WTC11 (cell line): ENCODE measurements around the gene TRRAP. TPM values are rescaled to one million over a fixed set of nuclear protein-coding genes. Genes with fewer than 3 reads are reported as not detected.

Experiments used
- ATAC-seq: fragments of 200-7000 bp; cut with Tn5 transposase; 2 replicates; pipeline ENCODE4 v1.10.0; 2021; ENCODE audit warnings: mild to moderate bottlenecking, moderate library complexity
- CTCF ChIA-PET: fragments of 300-600 bp; sonication (Branson Sonifier 250); formaldehyde crosslinking; loops from one replicate; lab custom pipeline; 2021; ENCODE audit warnings: antibody characterized with exemption; lab: Charles Lee
- POLR2A ChIA-PET: fragments of 350-600 bp; sonication (Branson Sonifier 250); formaldehyde crosslinking; loops from one replicate; lab custom pipeline; 2021; ENCODE audit warnings: antibody characterized with exemption; lab: Charles Lee
- DNase-seq: peaks from one replicate; pipeline ENCODE4 v3.0.0; 2021; ENCODE audit warnings: low spot score
- H3K27ac Mint-ChIP-seq: 2 replicates; pipeline ENCODE4 v1.8.0; 2021; ENCODE audit warnings: mixed read lengths
- H3K27me3 Mint-ChIP-seq: 2 replicates; pipeline ENCODE4 v1.8.0; 2021; ENCODE audit warnings: low read depth, mild to moderate bottlenecking, moderate library complexity, mixed read lengths
- H3K36me3 Mint-ChIP-seq: 2 replicates; pipeline ENCODE4 v1.8.0; 2021; ENCODE audit warnings: mixed read lengths
- H3K4me1 Mint-ChIP-seq: 2 replicates; pipeline ENCODE4 v1.8.0; 2022; ENCODE audit warnings: mixed read lengths
- H3K4me3 Mint-ChIP-seq: 2 replicates; pipeline ENCODE4 v1.8.0; 2021; ENCODE audit warnings: mild to moderate bottlenecking, moderate library complexity, mixed read lengths
- H3K9me3 Mint-ChIP-seq: 2 replicates; pipeline ENCODE4 v1.8.0; 2021; ENCODE audit warnings: mixed read lengths
- CBFB ChIP-seq: sonication (generic); formaldehyde crosslinking; IDR thresholded peaks from 2 replicates; pipeline ENCODE4 v1.8.1; 2022; ENCODE audit warnings: mild to moderate bottlenecking, low read depth, missing genetic modification reagents
- CREM ChIP-seq: sonication (generic); formaldehyde crosslinking; IDR thresholded peaks from 2 replicates; pipeline ENCODE4 v1.8.1; 2022; ENCODE audit warnings: mild to moderate bottlenecking, missing genetic modification reagents, moderate library complexity
- ESRRA ChIP-seq: sonication (generic); formaldehyde crosslinking; IDR thresholded peaks from 2 replicates; pipeline ENCODE4 v1.8.1; 2022; ENCODE audit warnings: mild to moderate bottlenecking, missing genetic modification reagents, borderline replicate concordance
- FOXP1 ChIP-seq: sonication (generic); formaldehyde crosslinking; IDR thresholded peaks from 2 replicates; pipeline ENCODE4 v1.8.0; 2022; ENCODE audit warnings: missing genetic modification reagents, mild to moderate bottlenecking, moderate library complexity, borderline replicate concordance
- IRF2 ChIP-seq: sonication (generic); formaldehyde crosslinking; IDR thresholded peaks from 2 replicates; pipeline ENCODE4 v1.8.0; 2022; ENCODE audit warnings: low read depth, missing genetic modification reagents, borderline replicate concordance
- JAZF1 ChIP-seq: fragments of 250-450 bp; sonication (Bioruptor Pico); IDR thresholded peaks from 2 replicates; pipeline ENCODE4 v1.9.0; 2021; ENCODE audit warnings: moderate library complexity, mild to moderate bottlenecking, inconsistent platforms
- JUN ChIP-seq: sonication (generic); formaldehyde crosslinking; IDR thresholded peaks from 2 replicates; pipeline ENCODE4 v1.8.0; 2023; ENCODE audit warnings: mild to moderate bottlenecking, missing genetic modification reagents
- MYBL2 ChIP-seq: sonication (generic); formaldehyde crosslinking; IDR thresholded peaks from 2 replicates; pipeline ENCODE4 v1.8.1; 2023; ENCODE audit warnings: mild to moderate bottlenecking, moderate library complexity, missing genetic modification reagents
- NFE2L1 ChIP-seq: sonication (generic); formaldehyde crosslinking; IDR thresholded peaks from 2 replicates; pipeline ENCODE4 v1.8.1; 2023; ENCODE audit warnings: missing genetic modification reagents
- RELA ChIP-seq: sonication (generic); formaldehyde crosslinking; IDR thresholded peaks from 2 replicates; pipeline ENCODE4 v1.8.1; 2022; ENCODE audit warnings: missing genetic modification reagents, mild to moderate bottlenecking, borderline replicate concordance
- SP1 ChIP-seq: sonication (generic); formaldehyde crosslinking; conservative IDR thresholded peaks from 2 replicates; pipeline ENCODE4 v1.8.1; 2022; ENCODE audit warnings: missing genetic modification reagents
- ZNF121 ChIP-seq: sonication (generic); formaldehyde crosslinking; IDR thresholded peaks from 2 replicates; pipeline ENCODE4 v1.8.0; 2023; ENCODE audit warnings: missing genetic modification reagents
- ZNF232 ChIP-seq: sonication (generic); formaldehyde crosslinking; IDR thresholded peaks from 2 replicates; pipeline ENCODE4 v1.8.0; 2022; ENCODE audit warnings: mild to moderate bottlenecking, missing genetic modification reagents
- ZNF263 ChIP-seq: sonication (generic); formaldehyde crosslinking; IDR thresholded peaks from 2 replicates; pipeline ENCODE4 v1.8.1; 2022; ENCODE audit warnings: low read depth, mild to moderate bottlenecking, moderate library complexity, missing genetic modification reagents
- ZNF317 ChIP-seq: sonication (generic); formaldehyde crosslinking; IDR thresholded peaks from 2 replicates; pipeline ENCODE4 v1.8.1; 2023; ENCODE audit warnings: low read depth, mild to moderate bottlenecking, moderate library complexity, missing genetic modification reagents, borderline replicate concordance
- ZNF396 ChIP-seq: fragments of 250-450 bp; sonication (Bioruptor Pico); IDR thresholded peaks from 2 replicates; pipeline ENCODE4 v1.8.0; 2021; ENCODE audit warnings: mild to moderate bottlenecking, moderate library complexity, borderline replicate concordance
- ZNF671 ChIP-seq: fragments of 250-450 bp; sonication (Bioruptor Pico); IDR thresholded peaks from 2 replicates; pipeline ENCODE4 v1.8.0; 2021; ENCODE audit warnings: mild to moderate bottlenecking
- total RNA-seq: library from RNA; stranded (reverse); gene quantifications from 3 replicates; pipeline ENCODE4 v1.2.3, GENCODE V29; 2021
- TF ChIP-seq, protein P1 (sequence below): sonication (generic); formaldehyde crosslinking; IDR thresholded peaks from 2 replicates; pipeline ENCODE4 v1.8.1; 2022; ENCODE audit warnings: mild to moderate bottlenecking, moderate library complexity, missing genetic modification reagents
- TF ChIP-seq, protein P2 (sequence below): sonication (generic); formaldehyde crosslinking; IDR thresholded peaks from 2 replicates; pipeline ENCODE4 v1.8.0; 2022; ENCODE audit warnings: mild to moderate bottlenecking, missing genetic modification reagents
- TF ChIP-seq, protein P3 (sequence below): sonication (generic); formaldehyde crosslinking; IDR thresholded peaks from 2 replicates; pipeline ENCODE4 v1.8.1; 2022; ENCODE audit warnings: mild to moderate bottlenecking, missing genetic modification reagents, moderate library complexity, borderline replicate concordance
- TF ChIP-seq, protein P4 (sequence below): fragments of 200-600 bp; IDR thresholded peaks from 2 replicates; pipeline ENCODE4 v1.8.0; 2022; ENCODE audit warnings: antibody characterized with exemption
- TF ChIP-seq, protein P5 (sequence below): fragments of 250-450 bp; sonication (Bioruptor Pico); IDR thresholded peaks from 2 replicates; pipeline ENCODE4 v2.1.2; 2022; ENCODE audit warnings: mild to moderate bottlenecking, moderate library complexity
- TF ChIP-seq, protein P6 (sequence below): sonication (generic); formaldehyde crosslinking; IDR thresholded peaks from 2 replicates; pipeline ENCODE4 v1.8.1; 2023; ENCODE audit warnings: mild to moderate bottlenecking, missing genetic modification reagents, moderate library complexity
- TF ChIP-seq, protein P7 (sequence below): sonication (generic); formaldehyde crosslinking; IDR thresholded peaks from 2 replicates; pipeline ENCODE4 v1.8.1; 2022; ENCODE audit warnings: low read depth, missing genetic modification reagents, borderline replicate concordance

Gene TRRAP
- total RNA-seq, 1 experiment from 2014 or later, result 46.5 TPM

DNA sequence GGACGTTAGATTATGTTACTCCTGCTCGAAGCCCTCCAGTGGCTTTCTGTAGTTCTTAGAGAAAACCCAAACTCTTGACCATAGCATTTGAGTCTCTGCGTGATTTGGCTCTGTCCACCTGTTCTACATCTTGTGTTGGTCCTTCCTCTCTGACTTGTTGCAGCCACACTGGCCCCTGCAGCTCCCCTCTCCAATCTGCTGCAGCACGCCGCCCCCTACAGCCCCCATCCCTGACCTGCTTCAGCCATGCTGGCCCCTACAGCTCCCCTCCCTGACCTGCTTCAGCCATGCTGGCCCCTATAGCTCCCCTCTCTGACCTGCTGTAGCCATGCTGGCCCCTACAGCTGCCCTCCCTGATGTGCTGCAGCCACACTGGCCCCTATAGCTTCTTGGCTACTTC is 29.2 kb downstream of the TRRAP start:
- Mint-ChIP-seq H3K36me3 (peaks cover 90% of the 10 kb centered on the region), H3K27ac (no peak overlapping the region), H3K4me3 (no peak overlapping the region), H3K4me1 (no peaks in the 10 kb centered on the region), H3K9me3 (peaks cover 20% of the 10 kb centered on the region), H3K27me3 (no peaks in the 10 kb centered on the region)
- ChIA-PET POLR2A (no interaction called here), CTCF (interaction anchor here (1.0 kb wide), 1 partner anchor 130 kb away, joined by 3 read pairs; no protein-coding TSS in a partner anchor)
- ATAC-seq, result peak; percentile 67
- TF ChIP-seq ZNF263, result no peak
- no peak for TF ChIP-seq MYBL2 (CRISPR knock-in tag)
- TF ChIP-seq RELA (CRISPR knock-in tag), result no peak
- TF ChIP-seq FOXP1 (CRISPR knock-in tag), result no peak
- TF ChIP-seq, protein P1, sequence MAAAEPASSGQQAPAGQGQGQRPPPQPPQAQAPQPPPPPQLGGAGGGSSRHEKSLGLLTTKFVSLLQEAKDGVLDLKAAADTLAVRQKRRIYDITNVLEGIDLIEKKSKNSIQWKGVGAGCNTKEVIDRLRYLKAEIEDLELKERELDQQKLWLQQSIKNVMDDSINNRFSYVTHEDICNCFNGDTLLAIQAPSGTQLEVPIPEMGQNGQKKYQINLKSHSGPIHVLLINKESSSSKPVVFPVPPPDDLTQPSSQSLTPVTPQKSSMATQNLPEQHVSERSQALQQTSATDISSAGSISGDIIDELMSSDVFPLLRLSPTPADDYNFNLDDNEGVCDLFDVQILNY (CRISPR knock-in tag), result no peak
- TF ChIP-seq, protein P2, sequence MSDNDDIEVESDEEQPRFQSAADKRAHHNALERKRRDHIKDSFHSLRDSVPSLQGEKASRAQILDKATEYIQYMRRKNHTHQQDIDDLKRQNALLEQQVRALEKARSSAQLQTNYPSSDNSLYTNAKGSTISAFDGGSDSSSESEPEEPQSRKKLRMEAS (CRISPR knock-in tag), result no peak
- TF ChIP-seq ESRRA, result no peak
- TF ChIP-seq, protein P3, sequence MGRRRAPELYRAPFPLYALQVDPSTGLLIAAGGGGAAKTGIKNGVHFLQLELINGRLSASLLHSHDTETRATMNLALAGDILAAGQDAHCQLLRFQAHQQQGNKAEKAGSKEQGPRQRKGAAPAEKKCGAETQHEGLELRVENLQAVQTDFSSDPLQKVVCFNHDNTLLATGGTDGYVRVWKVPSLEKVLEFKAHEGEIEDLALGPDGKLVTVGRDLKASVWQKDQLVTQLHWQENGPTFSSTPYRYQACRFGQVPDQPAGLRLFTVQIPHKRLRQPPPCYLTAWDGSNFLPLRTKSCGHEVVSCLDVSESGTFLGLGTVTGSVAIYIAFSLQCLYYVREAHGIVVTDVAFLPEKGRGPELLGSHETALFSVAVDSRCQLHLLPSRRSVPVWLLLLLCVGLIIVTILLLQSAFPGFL (CRISPR knock-in tag), result no peak
- no peak for TF ChIP-seq ZNF121 (CRISPR knock-in tag)
- TF ChIP-seq, protein P4, sequence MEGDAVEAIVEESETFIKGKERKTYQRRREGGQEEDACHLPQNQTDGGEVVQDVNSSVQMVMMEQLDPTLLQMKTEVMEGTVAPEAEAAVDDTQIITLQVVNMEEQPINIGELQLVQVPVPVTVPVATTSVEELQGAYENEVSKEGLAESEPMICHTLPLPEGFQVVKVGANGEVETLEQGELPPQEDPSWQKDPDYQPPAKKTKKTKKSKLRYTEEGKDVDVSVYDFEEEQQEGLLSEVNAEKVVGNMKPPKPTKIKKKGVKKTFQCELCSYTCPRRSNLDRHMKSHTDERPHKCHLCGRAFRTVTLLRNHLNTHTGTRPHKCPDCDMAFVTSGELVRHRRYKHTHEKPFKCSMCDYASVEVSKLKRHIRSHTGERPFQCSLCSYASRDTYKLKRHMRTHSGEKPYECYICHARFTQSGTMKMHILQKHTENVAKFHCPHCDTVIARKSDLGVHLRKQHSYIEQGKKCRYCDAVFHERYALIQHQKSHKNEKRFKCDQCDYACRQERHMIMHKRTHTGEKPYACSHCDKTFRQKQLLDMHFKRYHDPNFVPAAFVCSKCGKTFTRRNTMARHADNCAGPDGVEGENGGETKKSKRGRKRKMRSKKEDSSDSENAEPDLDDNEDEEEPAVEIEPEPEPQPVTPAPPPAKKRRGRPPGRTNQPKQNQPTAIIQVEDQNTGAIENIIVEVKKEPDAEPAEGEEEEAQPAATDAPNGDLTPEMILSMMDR, result no peak
- peak; percentile 51 for DNase-seq

DNA sequence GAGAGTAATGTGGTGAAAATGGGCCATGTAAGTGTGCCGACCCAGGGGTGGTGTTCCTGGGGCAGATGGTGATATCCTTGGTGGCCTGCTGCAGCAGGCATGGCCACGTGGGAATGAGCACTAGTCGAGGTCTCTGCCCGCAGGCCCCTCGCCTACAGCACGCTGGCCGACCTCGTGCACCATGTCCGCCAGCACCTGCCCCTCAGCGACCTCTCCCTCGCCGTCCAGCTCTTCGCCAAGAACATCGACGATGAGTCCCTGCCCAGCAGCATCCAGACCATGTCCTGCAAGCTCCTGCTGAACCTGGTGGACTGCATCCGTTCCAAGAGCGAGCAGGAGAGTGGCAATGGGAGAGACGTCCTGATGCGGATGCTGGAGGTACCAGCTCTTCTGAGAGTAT is 30.3 kb downstream of the TRRAP start:
- Mint-ChIP-seq H3K27me3 (no peaks in the 10 kb centered on the region), H3K9me3 (peaks cover 16% of the 10 kb centered on the region), H3K27ac (no peak overlapping the region), H3K4me1 (no peaks in the 10 kb centered on the region), H3K36me3 (peaks cover 92% of the 10 kb centered on the region), H3K4me3 (no peak overlapping the region)
- DNase-seq (no peak), ATAC-seq (no peak)
- no peak for TF ChIP-seq JUN
- no peak for TF ChIP-seq IRF2 (CRISPR knock-in tag)
- TF ChIP-seq, protein P3 (CRISPR knock-in tag), result no peak
- TF ChIP-seq ZNF317, result no peak
- TF ChIP-seq CREM, result no peak
- TF ChIP-seq, protein P5, sequence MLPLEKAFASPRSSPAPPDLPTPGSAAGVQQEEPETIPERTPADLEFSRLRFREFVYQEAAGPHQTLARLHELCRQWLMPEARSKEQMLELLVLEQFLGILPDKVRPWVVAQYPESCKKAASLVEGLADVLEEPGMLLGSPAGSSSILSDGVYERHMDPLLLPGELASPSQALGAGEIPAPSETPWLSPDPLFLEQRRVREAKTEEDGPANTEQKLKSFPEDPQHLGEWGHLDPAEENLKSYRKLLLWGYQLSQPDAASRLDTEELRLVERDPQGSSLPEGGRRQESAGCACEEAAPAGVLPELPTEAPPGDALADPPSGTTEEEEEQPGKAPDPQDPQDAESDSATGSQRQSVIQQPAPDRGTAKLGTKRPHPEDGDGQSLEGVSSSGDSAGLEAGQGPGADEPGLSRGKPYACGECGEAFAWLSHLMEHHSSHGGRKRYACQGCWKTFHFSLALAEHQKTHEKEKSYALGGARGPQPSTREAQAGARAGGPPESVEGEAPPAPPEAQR (CRISPR knock-in tag), result no peak
- no peak for TF ChIP-seq JAZF1 (CRISPR knock-in tag)
- TF ChIP-seq, protein P6, sequence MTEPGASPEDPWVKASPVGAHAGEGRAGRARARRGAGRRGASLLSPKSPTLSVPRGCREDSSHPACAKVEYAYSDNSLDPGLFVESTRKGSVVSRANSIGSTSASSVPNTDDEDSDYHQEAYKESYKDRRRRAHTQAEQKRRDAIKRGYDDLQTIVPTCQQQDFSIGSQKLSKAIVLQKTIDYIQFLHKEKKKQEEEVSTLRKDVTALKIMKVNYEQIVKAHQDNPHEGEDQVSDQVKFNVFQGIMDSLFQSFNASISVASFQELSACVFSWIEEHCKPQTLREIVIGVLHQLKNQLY (CRISPR knock-in tag), result no peak
- no peak for TF ChIP-seq SP1 (CRISPR knock-in tag)
- TF ChIP-seq ZNF232 (CRISPR knock-in tag), result no peak
- TF ChIP-seq CBFB (CRISPR knock-in tag), result no peak
- TF ChIP-seq NFE2L1 (CRISPR knock-in tag), result no peak
- TF ChIP-seq, protein P7, sequence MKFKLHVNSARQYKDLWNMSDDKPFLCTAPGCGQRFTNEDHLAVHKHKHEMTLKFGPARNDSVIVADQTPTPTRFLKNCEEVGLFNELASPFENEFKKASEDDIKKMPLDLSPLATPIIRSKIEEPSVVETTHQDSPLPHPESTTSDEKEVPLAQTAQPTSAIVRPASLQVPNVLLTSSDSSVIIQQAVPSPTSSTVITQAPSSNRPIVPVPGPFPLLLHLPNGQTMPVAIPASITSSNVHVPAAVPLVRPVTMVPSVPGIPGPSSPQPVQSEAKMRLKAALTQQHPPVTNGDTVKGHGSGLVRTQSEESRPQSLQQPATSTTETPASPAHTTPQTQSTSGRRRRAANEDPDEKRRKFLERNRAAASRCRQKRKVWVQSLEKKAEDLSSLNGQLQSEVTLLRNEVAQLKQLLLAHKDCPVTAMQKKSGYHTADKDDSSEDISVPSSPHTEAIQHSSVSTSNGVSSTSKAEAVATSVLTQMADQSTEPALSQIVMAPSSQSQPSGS (CRISPR knock-in tag), result no peak
- TF ChIP-seq ZNF671 (CRISPR knock-in tag), result no peak
- no peak for TF ChIP-seq ZNF396
- no peak for TF ChIP-seq FOXP1 (CRISPR knock-in tag)
- CTCF ChIA-PET, result interaction anchor here (0.6 kb wide), 1 partner anchor 157 kb away, joined by 4 read pairs; no protein-coding TSS in a partner anchor
- POLR2A ChIA-PET, result interaction anchor here (0.6 kb wide), 1 partner anchor 547 kb away, joined by 5 read pairs; no protein-coding TSS in a partner anchor
